ENCODE measurements around the gene ZNF430. TPM values are rescaled to one million over a fixed set of nuclear protein-coding genes. Genes with fewer than 3 reads are reported as not detected.
"Not testable (repeated sequence)": the region's sequence is repeated elsewhere in the genome, so short reads cannot be mapped to it uniquely, and the experiment has no call there.

The ZNF430 gene
- 10 to 100 TPM in 1 of 4 donors, 1 to 10 TPM in 3; 1.6 to 10.8 (median 2.8) TPM for polyA plus RNA-seq
- long read RNA-seq, donor 1, transcript ZNF430-201 (5 exons, 3,923 nt) = major isoform, 6 of 6 reads
- long read RNA-seq, donor 1, partial matches to known transcripts = 0 of 6 reads
- long read RNA-seq, donor 1, other reads (novel, unspliced or antisense) = 0 of 6 reads
- long read RNA-seq, donor 2, partial matches to known transcripts = 0 of 1 reads
- long read RNA-seq, donor 2, other reads (novel, unspliced or antisense) = 0 of 1 reads
- long read RNA-seq, donor 3, partial matches to known transcripts = 0 of 1 reads
- long read RNA-seq, donor 3, other reads (novel, unspliced or antisense) = 0 of 1 reads
- long read RNA-seq, donor 4 = 0 reads
- long read RNA-seq, donor 5 = 0 reads
- long read RNA-seq, donor 6, partial matches to known transcripts = 0 of 4 reads
- long read RNA-seq, donor 6, other reads (novel, unspliced or antisense) = 0 of 4 reads
- long read RNA-seq, donor 7 = 0 reads
- long read RNA-seq, donor 8, partial matches to known transcripts = 0 of 1 reads
- long read RNA-seq, donor 8, other reads (novel, unspliced or antisense) = 0 of 1 reads
- long read RNA-seq, donor 9 = 0 reads
- long read RNA-seq, donor 10, partial matches to known transcripts = 0 of 2 reads
- long read RNA-seq, donor 10, other reads (novel, unspliced or antisense) = 0 of 2 reads

GRCh38 chr19:21020298-21021227 lies at the start of gene ZNF430:
Gene ZNF430, plus strand, starts transcription at chr19:21020657. Its CDS starts 144 bp downstream, at chr19:21020801.
- 3 to 6% (median 5%) methylated on average over 43 to 44 of the region's 44 CpGs for WGBS, 3 donors
- H3K36me3 ChIP-seq (ENCODE audit: control insufficient read depth in 3 of 3, insufficient read depth in 2 of 3, low read depth in 1 of 3, low read length in 3 of 3) = peaks cover 3 to 9% (median 5%) of the 10 kb centered on the region in 3 donors
- H3K9me3 ChIP-seq (ENCODE audit: control insufficient read depth in 2 of 2, insufficient read depth in 1 of 2, low read depth in 1 of 2, low read length in 1 of 2) = no peaks in the 10 kb centered on the region
- H3K4me1 ChIP-seq (ENCODE audit: control insufficient read depth in 3 of 3, insufficient read depth in 2 of 3, low read depth in 1 of 3, low read length in 2 of 3) = peaks cover 0 to 4% (median 0%) of the 10 kb centered on the region in 3 donors
- H3K4me3 ChIP-seq (ENCODE audit: low read depth in 1 of 3, low read length in 3 of 3) = peak within 1 kb of the TSS; percentile 55 to 89 (median 84)
- DNase-seq (peak; percentile 96 to 97), FAIRE-seq (no peak)
- H3K27ac ChIP-seq (ENCODE audit: low read depth in 1 of 3, low read length in 2 of 3) = peak within 1 kb of the TSS; percentile 88 to 91 (median 89)
- no peaks in the 10 kb centered on the region for H3K27me3 ChIP-seq (ENCODE audit: control insufficient read depth in 3 of 3, insufficient read depth in 3 of 3, low read length in 3 of 3)

- not testable (repeated sequence) for H3K4me3 ChIP-seq (ENCODE audit: low read depth in 1 of 3, low read length in 3 of 3); DNase-seq; H3K36me3 ChIP-seq (ENCODE audit: control insufficient read depth in 3 of 3, insufficient read depth in 2 of 3, low read depth in 1 of 3, low read length in 3 of 3); FAIRE-seq; H3K27me3 ChIP-seq (ENCODE audit: control insufficient read depth in 3 of 3, insufficient read depth in 3 of 3, low read length in 3 of 3); H3K4me1 ChIP-seq (ENCODE audit: control insufficient read depth in 3 of 3, insufficient read depth in 2 of 3, low read depth in 1 of 3, low read length in 2 of 3); H3K27ac ChIP-seq (ENCODE audit: low read depth in 1 of 3, low read length in 2 of 3); H3K9me3 ChIP-seq (ENCODE audit: control insufficient read depth in 2 of 2, insufficient read depth in 1 of 2, low read depth in 1 of 2, low read length in 1 of 2)
- 93 to 100% (median 95%) methylated on average over 2 of the region's 2 CpGs for WGBS, 3 donors
These were observed 27.7 kb upstream of the ZNF430 start for GRCh38 chr19:20992788-20993187.

- Histone ChIP-seq H3K36me3 (ENCODE audit: control insufficient read depth in 3 of 3, insufficient read depth in 2 of 3, low read depth in 1 of 3, low read length in 3 of 3) (no peaks in the 10 kb centered on the region), H3K4me3 (ENCODE audit: low read depth in 1 of 3, low read length in 3 of 3) (peak overlapping the region in 1 of 3 donors; percentile 52), H3K9me3 (ENCODE audit: control insufficient read depth in 2 of 2, insufficient read depth in 1 of 2, low read depth in 1 of 2, low read length in 1 of 2) (no peaks in the 10 kb centered on the region), H3K4me1 (ENCODE audit: control insufficient read depth in 3 of 3, insufficient read depth in 2 of 3, low read depth in 1 of 3, low read length in 2 of 3) (no peaks in the 10 kb centered on the region), H3K27ac (ENCODE audit: low read depth in 1 of 3, low read length in 2 of 3) (no peak overlapping the region), H3K27me3 (ENCODE audit: control insufficient read depth in 3 of 3, insufficient read depth in 3 of 3, low read length in 3 of 3) (no peaks in the 10 kb centered on the region)
- peak; percentile 36 to 95 for DNase-seq
- FAIRE-seq = no peak
- 3 to 19% (median 18%) methylated on average over 29 of the region's 29 CpGs for WGBS, 3 donors
These were observed 20.6 kb upstream of the ZNF430 start for GRCh38 chr19:20999731-21000352.

- Histone ChIP-seq H3K4me3 (ENCODE audit: low read depth in 1 of 3, low read length in 3 of 3) (peak overlapping the region; percentile 55 to 89 (median 84)), H3K27ac (ENCODE audit: low read depth in 1 of 3, low read length in 2 of 3) (peak overlapping the region in 2 of 3 donors; percentile 88 to 89)
- peak in 1 of 2 donors; percentile 11 for DNase-seq
- H3K9me3 ChIP-seq (ENCODE audit: control insufficient read depth in 2 of 2, insufficient read depth in 1 of 2, low read depth in 1 of 2, low read length in 1 of 2); FAIRE-seq; H3K27me3 ChIP-seq (ENCODE audit: control insufficient read depth in 3 of 3, insufficient read depth in 3 of 3, low read length in 3 of 3); H3K4me1 ChIP-seq (ENCODE audit: control insufficient read depth in 3 of 3, insufficient read depth in 2 of 3, low read depth in 1 of 3, low read length in 2 of 3); H3K36me3 ChIP-seq (ENCODE audit: control insufficient read depth in 3 of 3, insufficient read depth in 2 of 3, low read depth in 1 of 3, low read length in 3 of 3): not testable (repeated sequence)
- WGBS, 3 donors = 5 to 18% (median 15%) methylated on average over 11 of the region's 11 CpGs
These were observed 781 bp downstream of the ZNF430 start for GRCh38 chr19:21021238-21021637.

- Histone ChIP-seq H3K4me3 (ENCODE audit: low read depth in 1 of 3, low read length in 3 of 3) (no peak overlapping the region), H3K36me3 (ENCODE audit: control insufficient read depth in 3 of 3, insufficient read depth in 2 of 3, low read depth in 1 of 3, low read length in 3 of 3) (peaks cover 3 to 10% (median 9%) of the 10 kb centered on the region in 3 donors), H3K27ac (ENCODE audit: low read depth in 1 of 3, low read length in 2 of 3) (no peak overlapping the region), H3K4me1 (ENCODE audit: control insufficient read depth in 3 of 3, insufficient read depth in 2 of 3, low read depth in 1 of 3, low read length in 2 of 3) (peaks cover 0 to 4% (median 0%) of the 10 kb centered on the region in 3 donors), H3K27me3 (ENCODE audit: control insufficient read depth in 3 of 3, insufficient read depth in 3 of 3, low read length in 3 of 3) (no peaks in the 10 kb centered on the region), H3K9me3 (ENCODE audit: control insufficient read depth in 2 of 2, insufficient read depth in 1 of 2, low read depth in 1 of 2, low read length in 1 of 2) (no peaks in the 10 kb centered on the region)
- FAIRE-seq (no peak), DNase-seq (no peak)
- WGBS, 3 donors = 75 to 89% (median 78%) methylated on average over 2 of the region's 2 CpGs
These were observed 2.5 kb downstream of the ZNF430 start for GRCh38 chr19:21022996-21023395.

GRCh38 chr19:21023901-21024300 lies 3.4 kb downstream of the ZNF430 start:
- FAIRE-seq (no peak), DNase-seq (no peak)
- H3K4me1 ChIP-seq (ENCODE audit: control insufficient read depth in 3 of 3, insufficient read depth in 2 of 3, low read depth in 1 of 3, low read length in 2 of 3) = peaks cover 0 to 4% (median 0%) of the 10 kb centered on the region in 3 donors
- peaks cover 3 to 11% (median 9%) of the 10 kb centered on the region in 3 donors for H3K36me3 ChIP-seq (ENCODE audit: control insufficient read depth in 3 of 3, insufficient read depth in 2 of 3, low read depth in 1 of 3, low read length in 3 of 3)
- no peak overlapping the region for H3K4me3 ChIP-seq (ENCODE audit: low read depth in 1 of 3, low read length in 3 of 3)
- no peaks in the 10 kb centered on the region for H3K27me3 ChIP-seq (ENCODE audit: control insufficient read depth in 3 of 3, insufficient read depth in 3 of 3, low read length in 3 of 3)
- H3K9me3 ChIP-seq (ENCODE audit: control insufficient read depth in 2 of 2, insufficient read depth in 1 of 2, low read depth in 1 of 2, low read length in 1 of 2) = no peaks in the 10 kb centered on the region
- no peak overlapping the region for H3K27ac ChIP-seq (ENCODE audit: low read depth in 1 of 3, low read length in 2 of 3)

- H3K4me3 ChIP-seq (ENCODE audit: low read depth in 1 of 3, low read length in 3 of 3) = no peak overlapping the region
- FAIRE-seq = no peak
These were observed 8.5 kb downstream of the ZNF430 start for GRCh38 chr19:21028969-21029268.

GRCh38 chr19:21045028-21045427 lies 24.6 kb downstream of the ZNF430 start:
- Histone ChIP-seq H3K4me3 (ENCODE audit: low read depth in 1 of 3, low read length in 3 of 3) (no peak overlapping the region), H3K4me1 (ENCODE audit: control insufficient read depth in 3 of 3, insufficient read depth in 2 of 3, low read depth in 1 of 3, low read length in 2 of 3) (no peaks in the 10 kb centered on the region), H3K27ac (ENCODE audit: low read depth in 1 of 3, low read length in 2 of 3) (no peak overlapping the region), H3K9me3 (ENCODE audit: control insufficient read depth in 2 of 2, insufficient read depth in 1 of 2, low read depth in 1 of 2, low read length in 1 of 2) (peaks cover 1 to 35% of the 10 kb centered on the region in 2 donors), H3K27me3 (ENCODE audit: control insufficient read depth in 3 of 3, insufficient read depth in 3 of 3, low read length in 3 of 3) (no peaks in the 10 kb centered on the region), H3K36me3 (ENCODE audit: control insufficient read depth in 3 of 3, insufficient read depth in 2 of 3, low read depth in 1 of 3, low read length in 3 of 3) (peaks cover 11 to 16% (median 11%) of the 10 kb centered on the region in 3 donors)
- DNase-seq = no peak
- FAIRE-seq = no peak

More at GRCh38 chr19:21028969-21029268, 8.5 kb downstream of the ZNF430 start:
- no peaks in the 10 kb centered on the region for H3K9me3 ChIP-seq (ENCODE audit: control insufficient read depth in 2 of 2, insufficient read depth in 1 of 2, low read depth in 1 of 2, low read length in 1 of 2)
- H3K4me1 ChIP-seq (ENCODE audit: control insufficient read depth in 3 of 3, insufficient read depth in 2 of 3, low read depth in 1 of 3, low read length in 2 of 3) = no peaks in the 10 kb centered on the region
- H3K36me3 ChIP-seq (ENCODE audit: control insufficient read depth in 3 of 3, insufficient read depth in 2 of 3, low read depth in 1 of 3, low read length in 3 of 3) = peaks cover 7 to 16% (median 8%) of the 10 kb centered on the region in 3 donors
- H3K27ac ChIP-seq (ENCODE audit: low read depth in 1 of 3, low read length in 2 of 3) = no peak overlapping the region
- H3K27me3 ChIP-seq (ENCODE audit: control insufficient read depth in 3 of 3, insufficient read depth in 3 of 3, low read length in 3 of 3) = no peaks in the 10 kb centered on the region
- no peak for DNase-seq
